CD14-positive monocyte (primary cell): Measurements from ENCODE around the gene REEP1. TPM values are rescaled to one million over a fixed set of nuclear protein-coding genes. Genes with fewer than 3 reads are reported as not detected.

ENCODE experiments used
- DNase-seq, 3 donors: peaks; one replicate each; pipeline ENCODE4 v3.0.0-alpha.2; 2011 to 2022
- H2AFZ ChIP-seq: 2 replicates; pipeline ENCODE4 v1.6.0; 2012; ENCODE audit warnings: mild to moderate bottlenecking, low read depth, low read length, inconsistent platforms; ENCODE audit not compliant: insufficient read depth, poor library complexity, severe bottlenecking
- H3K27ac ChIP-seq, 2 donors: 1 replicate in 1 of 2; 2 replicates in 1 of 2; pipeline ENCODE4 v1.5.1; 2012 to 2013; ENCODE audit warnings: low read length in 2 of 2, control low read depth in 1 of 2, inconsistent platforms in 1 of 2, low read depth in 1 of 2, mild to moderate bottlenecking in 1 of 2
- H3K27me3 ChIP-seq, 2 donors: one replicate each; pipeline versions ENCODE4 v1.6.0 to v1.6.1; 2011 to 2013; ENCODE audit warnings: low read length in 2 of 2; ENCODE audit not compliant: control insufficient read depth in 2 of 2, insufficient read depth in 2 of 2
- H3K36me3 ChIP-seq, 2 donors: replicated peaks in 1 of 2; 1 replicate in 1 of 2; 2 replicates in 1 of 2; pipeline versions ENCODE4 v1.5.1 to v1.6.1; 2012 to 2013; ENCODE audit warnings: low read length in 2 of 2, control low read depth in 1 of 2, inconsistent platforms in 1 of 2, mild to moderate bottlenecking in 1 of 2; ENCODE audit not compliant: insufficient read depth in 2 of 2, control insufficient read depth in 1 of 2
- H3K4me1 ChIP-seq, 2 donors: 1 replicate in 1 of 2; 2 replicates in 1 of 2; pipeline versions ENCODE4 v1.5.1 to v1.6.1; 2012 to 2013; ENCODE audit warnings: low read length in 2 of 2, control low read depth in 1 of 2, inconsistent platforms in 1 of 2, mild to moderate bottlenecking in 1 of 2, moderate library complexity in 1 of 2; ENCODE audit not compliant: insufficient read depth in 2 of 2, control insufficient read depth in 1 of 2
- H3K4me2 ChIP-seq: replicated peaks from 2 replicates; pipeline ENCODE3; 2012; ENCODE audit warnings: low read length, moderate library complexity, mild to moderate bottlenecking; ENCODE audit not compliant: poor library complexity, severe bottlenecking; ENCODE audit errors: extremely low read depth
- H3K4me3 ChIP-seq, 3 experiments: fragments of 200-600 bp in 1 of 3; sonication (generic) in 1 of 3; replicated peaks in 1 of 3; 1 replicate in 2 of 3; 2 replicates in 1 of 3; pipeline ENCODE4 v1.5.1; 2011 to 2013; ENCODE audit warnings: low read length in 3 of 3, mild to moderate bottlenecking in 3 of 3, control low read depth in 2 of 3, low read depth in 2 of 3, inconsistent platforms in 1 of 3, moderate library complexity in 1 of 3
- H3K79me2 ChIP-seq: 2 replicates; pipeline ENCODE4 v1.6.0; 2012; ENCODE audit warnings: mild to moderate bottlenecking, control low read depth, inconsistent platforms, low read length, moderate library complexity; ENCODE audit not compliant: insufficient read depth
- H3K9ac ChIP-seq: 2 replicates; pipeline ENCODE4 v1.6.0; 2017; ENCODE audit warnings: low read length, mild to moderate bottlenecking; ENCODE audit not compliant: insufficient read depth, poor library complexity, severe bottlenecking
- H3K9me3 ChIP-seq, 2 donors: replicated peaks in 1 of 2; 1 replicate in 1 of 2; 2 replicates in 1 of 2; pipeline versions ENCODE4 v1.5.1 to v1.6.1; 2012 to 2013; ENCODE audit warnings: low read length in 2 of 2, control low read depth in 1 of 2; ENCODE audit not compliant: control insufficient read depth in 1 of 2, insufficient read depth in 1 of 2
- H4K20me1 ChIP-seq: 2 replicates; pipeline ENCODE4 v1.6.0; 2012; ENCODE audit warnings: mild to moderate bottlenecking, low read length, control low read depth, moderate library complexity; ENCODE audit not compliant: insufficient read depth
- H3K27ac Mint-ChIP-seq, 7 donors: one replicate each; pipeline ENCODE4 v1.8.0; 2020; ENCODE audit warnings: mild to moderate bottlenecking in 7 of 7, mixed read lengths in 7 of 7, moderate library complexity in 6 of 7, inconsistent platforms in 2 of 7
- H3K27me3 Mint-ChIP-seq, 3 donors: one replicate each; pipeline ENCODE4 v1.8.0; 2021 to 2022; ENCODE audit warnings: low read depth in 3 of 3, mild to moderate bottlenecking in 3 of 3, mixed read lengths in 3 of 3, moderate library complexity in 3 of 3, inconsistent platforms in 1 of 3
- H3K36me3 Mint-ChIP-seq, 2 donors: one replicate each; pipeline ENCODE4 v1.8.0; 2020; ENCODE audit warnings: mixed read lengths in 2 of 2, inconsistent platforms in 1 of 2, mild to moderate bottlenecking in 1 of 2
- H3K4me1 Mint-ChIP-seq: one replicate; pipeline ENCODE4 v1.8.0; 2020; ENCODE audit warnings: mild to moderate bottlenecking, mixed read lengths
- H3K4me3 Mint-ChIP-seq, 2 donors: one replicate each; pipeline ENCODE4 v1.8.0; 2020; ENCODE audit warnings: mild to moderate bottlenecking in 2 of 2, mixed read lengths in 2 of 2, moderate library complexity in 1 of 2
- H3K9me3 Mint-ChIP-seq, 7 donors: one replicate each; pipeline ENCODE4 v1.8.0; 2020 to 2022; ENCODE audit warnings: mixed read lengths in 7 of 7, mild to moderate bottlenecking in 6 of 7, moderate library complexity in 6 of 7, inconsistent platforms in 2 of 7
- CTCF ChIP-seq: fragments of 200-600 bp; IDR thresholded peaks from one replicate; pipeline ENCODE4 v1.8.0; 2022; ENCODE audit warnings: antibody characterized with exemption, mild to moderate bottlenecking
- WGBS: methylation state at CpG from one replicate; pipeline ENCODE4 v1.1.5; 2013; ENCODE audit warnings: missing lambda C conversion rate; ENCODE audit not compliant: insufficient coverage; 5-methylcytosine and 5-hydroxymethylcytosine counted together
- intact Hi-C, 2 donors: fragments of 100-400 bp; cut with micrococcal nuclease; formaldehyde crosslinking; loops; one replicate each; pipeline versions ENCODE4 v1.15.0 to v1.15.1; 2023
- polyA plus RNA-seq, 3 donors: library from polyadenylated mRNA; depleted of rRNA in 1 of 3; unstranded in 2 of 3; stranded (reverse) in 1 of 3; fragments of 300-500 nt in 2 of 3; fragments of >200 nt in 1 of 3; fragmentation: Illumina TruSeq in 2 of 3; gene quantifications; 1 replicate in 2 of 3; 2 replicates in 1 of 3; pipeline ENCODE4 v1.2.3, GENCODE V29; 2012 to 2021

Gene REEP1
- polyA plus RNA-seq, 3 donors: not detected

- Histone ChIP-seq H3K27me3 (peaks cover 0 to 2% of the 10 kb centered on the region in 2 donors), H3K4me1 (no peaks in the 10 kb centered on the region), H3K4me3 (no peak overlapping the region), H2AFZ (no peak overlapping the region), H3K4me2 (no peak overlapping the region), H4K20me1 (no peaks in the 10 kb centered on the region), H3K79me2 (no peaks in the 10 kb centered on the region), H3K36me3 (no peaks in the 10 kb centered on the region), H3K9me3 (no peaks in the 10 kb centered on the region), H3K27ac (no peak overlapping the region), H3K9ac (no peak overlapping the region)
- intact Hi-C loops: no loop called here
- Mint-ChIP-seq H3K4me1 (no peaks in the 10 kb centered on the region), H3K4me3 (no peak overlapping the region), H3K27me3 (peaks cover 5 to 9% (median 6%) of the 10 kb centered on the region in 3 donors), H3K36me3 (no peaks in the 10 kb centered on the region), H3K9me3 (no peaks in the 10 kb centered on the region), H3K27ac (no peak overlapping the region)
- DNase-seq: no peak
- 94% methylated on average over 6 of the region's 6 CpGs for WGBS
- TF ChIP-seq CTCF: no peak
These were observed 22.3 kb downstream of the REEP1 start for GRCh38 chr2:86315084-86315483.

GRCh38 chr2:86314125-86314524 lies 23.3 kb downstream of the REEP1 start:
- DNase-seq: no peak
- H3K4me3 Mint-ChIP-seq: no peak overlapping the region
- H3K9me3 Mint-ChIP-seq: no peaks in the 10 kb centered on the region
- peaks cover 1 to 6% (median 6%) of the 10 kb centered on the region in 3 donors for H3K27me3 Mint-ChIP-seq
- Histone ChIP-seq H3K27ac (no peak overlapping the region), H3K27me3 (no peaks in the 10 kb centered on the region), H3K9me3 (no peaks in the 10 kb centered on the region), H3K4me1 (no peaks in the 10 kb centered on the region), H3K36me3 (no peaks in the 10 kb centered on the region), H3K9ac (no peak overlapping the region), H3K79me2 (no peaks in the 10 kb centered on the region), H4K20me1 (no peaks in the 10 kb centered on the region), H3K4me2 (no peak overlapping the region), H2AFZ (no peak overlapping the region), H3K4me3 (no peak overlapping the region)
- WGBS: 83% methylated on average over 1 of the region's 2 CpGs
- peak overlapping the region in 1 of 7 donors; percentile 25 for H3K27ac Mint-ChIP-seq
- no peaks in the 10 kb centered on the region for H3K36me3 Mint-ChIP-seq
- H3K4me1 Mint-ChIP-seq: no peaks in the 10 kb centered on the region
- TF ChIP-seq CTCF: no peak
- intact Hi-C loops: no loop called here
